WTC11 (cell line): ENCODE data around the gene CGNL1. TPM values are rescaled to one million over a fixed set of nuclear protein-coding genes. Genes with fewer than 3 reads are reported as not detected.

Experiments
- ATAC-seq: fragments of 200-7000 bp; cut with Tn5 transposase; 2 replicates; pipeline ENCODE4 v1.10.0; 2021; ENCODE audit warnings: mild to moderate bottlenecking, moderate library complexity
- CTCF ChIA-PET: fragments of 300-600 bp; sonication (Branson Sonifier 250); formaldehyde crosslinking; loops from one replicate; lab custom pipeline; 2021; ENCODE audit warnings: antibody characterized with exemption; lab: Charles Lee
- POLR2A ChIA-PET: fragments of 350-600 bp; sonication (Branson Sonifier 250); formaldehyde crosslinking; loops from one replicate; lab custom pipeline; 2021; ENCODE audit warnings: antibody characterized with exemption; lab: Charles Lee
- DNase-seq: peaks from one replicate; pipeline ENCODE4 v3.0.0; 2021; ENCODE audit warnings: low spot score
- H3K27ac Mint-ChIP-seq: 2 replicates; pipeline ENCODE4 v1.8.0; 2021; ENCODE audit warnings: mixed read lengths
- H3K27me3 Mint-ChIP-seq: 2 replicates; pipeline ENCODE4 v1.8.0; 2021; ENCODE audit warnings: low read depth, mild to moderate bottlenecking, moderate library complexity, mixed read lengths
- H3K36me3 Mint-ChIP-seq: 2 replicates; pipeline ENCODE4 v1.8.0; 2021; ENCODE audit warnings: mixed read lengths
- H3K4me1 Mint-ChIP-seq: 2 replicates; pipeline ENCODE4 v1.8.0; 2022; ENCODE audit warnings: mixed read lengths
- H3K4me3 Mint-ChIP-seq: 2 replicates; pipeline ENCODE4 v1.8.0; 2021; ENCODE audit warnings: mild to moderate bottlenecking, moderate library complexity, mixed read lengths
- H3K9me3 Mint-ChIP-seq: 2 replicates; pipeline ENCODE4 v1.8.0; 2021; ENCODE audit warnings: mixed read lengths
- CREB1 ChIP-seq: sonication (generic); formaldehyde crosslinking; IDR thresholded peaks from 2 replicates; pipeline ENCODE4 v1.8.0; 2023; ENCODE audit warnings: mild to moderate bottlenecking, missing genetic modification reagents
- CREM ChIP-seq: sonication (generic); formaldehyde crosslinking; IDR thresholded peaks from 2 replicates; pipeline ENCODE4 v1.8.1; 2022; ENCODE audit warnings: mild to moderate bottlenecking, missing genetic modification reagents, moderate library complexity
- ELF4 ChIP-seq: sonication (generic); formaldehyde crosslinking; IDR thresholded peaks from 2 replicates; pipeline ENCODE4 v1.8.1; 2022; ENCODE audit warnings: low read depth, mild to moderate bottlenecking, moderate library complexity, missing genetic modification reagents
- ESRRA ChIP-seq: sonication (generic); formaldehyde crosslinking; IDR thresholded peaks from 2 replicates; pipeline ENCODE4 v1.8.1; 2022; ENCODE audit warnings: mild to moderate bottlenecking, missing genetic modification reagents, borderline replicate concordance
- ETV6 ChIP-seq: sonication (generic); formaldehyde crosslinking; IDR thresholded peaks from 2 replicates; pipeline ENCODE4 v1.8.1; 2022; ENCODE audit warnings: mild to moderate bottlenecking, missing genetic modification reagents
- FOXK1 ChIP-seq: sonication (generic); formaldehyde crosslinking; IDR thresholded peaks from 2 replicates; pipeline ENCODE4 v1.8.0; 2022; ENCODE audit warnings: mild to moderate bottlenecking, moderate library complexity, missing genetic modification reagents
- HMGA2 ChIP-seq: fragments of 250-450 bp; sonication (Bioruptor Pico); IDR thresholded peaks from 2 replicates; pipeline ENCODE4 v1.4.0; 2021; ENCODE audit warnings: mild to moderate bottlenecking, moderate library complexity
- IRF2 ChIP-seq: sonication (generic); formaldehyde crosslinking; IDR thresholded peaks from 2 replicates; pipeline ENCODE4 v1.8.0; 2022; ENCODE audit warnings: low read depth, missing genetic modification reagents, borderline replicate concordance
- NR3C1 ChIP-seq: sonication (generic); formaldehyde crosslinking; conservative IDR thresholded peaks from 2 replicates; pipeline ENCODE4 v1.8.1; 2023; ENCODE audit warnings: low read depth, mild to moderate bottlenecking, missing genetic modification reagents
- PRRX2 ChIP-seq: fragments of 250-450 bp; sonication (Bioruptor Pico); IDR thresholded peaks from 2 replicates; pipeline ENCODE4 v1.8.0; 2021; ENCODE audit warnings: mild to moderate bottlenecking
- ZNF121 ChIP-seq: sonication (generic); formaldehyde crosslinking; IDR thresholded peaks from 2 replicates; pipeline ENCODE4 v1.8.0; 2023; ENCODE audit warnings: missing genetic modification reagents
- ZNF138 ChIP-seq: sonication (generic); formaldehyde crosslinking; conservative IDR thresholded peaks from 2 replicates; pipeline ENCODE4 v1.8.1; 2022; ENCODE audit warnings: mild to moderate bottlenecking, moderate library complexity, missing genetic modification reagents
- ZNF232 ChIP-seq: sonication (generic); formaldehyde crosslinking; IDR thresholded peaks from 2 replicates; pipeline ENCODE4 v1.8.0; 2022; ENCODE audit warnings: mild to moderate bottlenecking, missing genetic modification reagents
- total RNA-seq: library from RNA; stranded (reverse); gene quantifications from 3 replicates; pipeline ENCODE4 v1.2.3, GENCODE V29; 2021
- TF ChIP-seq, protein P1 (sequence below): fragments of 250-450 bp; sonication (Bioruptor Pico); IDR thresholded peaks from 2 replicates; pipeline ENCODE4 v1.9.0; 2021; ENCODE audit warnings: mild to moderate bottlenecking, borderline replicate concordance
- TF ChIP-seq, protein P2 (sequence below): fragments of 250-450 bp; sonication (Bioruptor Pico); IDR thresholded peaks from 2 replicates; pipeline ENCODE4 v2.1.2; 2022; ENCODE audit warnings: mild to moderate bottlenecking, moderate library complexity
- TF ChIP-seq, protein P3 (sequence below): sonication (generic); formaldehyde crosslinking; IDR thresholded peaks from 2 replicates; pipeline ENCODE4 v1.8.0; 2022; ENCODE audit warnings: missing genetic modification reagents
- TF ChIP-seq, protein P4 (sequence below): sonication (generic); formaldehyde crosslinking; IDR thresholded peaks from 2 replicates; pipeline ENCODE4 v1.8.1; 2023; ENCODE audit warnings: mild to moderate bottlenecking, missing genetic modification reagents
- TF ChIP-seq, protein P5 (sequence below): sonication (generic); formaldehyde crosslinking; IDR thresholded peaks from 2 replicates; pipeline ENCODE4 v1.8.1; 2023; ENCODE audit warnings: mild to moderate bottlenecking, missing genetic modification reagents

CGNL1 gene
- total RNA-seq, 1 experiment from 2014 or later, result 57.3 TPM

DNA sequence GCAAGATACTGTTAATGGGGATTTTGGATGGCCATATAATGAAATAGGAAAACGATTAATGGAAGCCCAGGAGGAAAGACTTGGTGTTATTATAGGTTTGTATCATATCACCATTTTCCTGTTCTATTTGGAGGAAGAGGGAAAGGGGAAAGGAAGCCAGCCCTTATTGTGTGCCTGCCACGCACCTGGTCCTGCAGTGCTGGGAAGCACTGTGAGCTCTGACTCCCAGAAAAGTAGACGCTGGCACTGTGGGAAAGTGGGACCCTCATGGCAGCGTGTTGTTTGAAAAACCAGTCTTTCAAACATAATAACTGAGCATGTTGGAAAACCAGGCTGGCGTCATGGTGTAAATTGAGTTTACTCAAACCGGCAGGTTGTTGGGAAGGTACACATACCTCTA lies 22.0 kb downstream of the CGNL1 start (continued):
- TF ChIP-seq, protein P1, sequence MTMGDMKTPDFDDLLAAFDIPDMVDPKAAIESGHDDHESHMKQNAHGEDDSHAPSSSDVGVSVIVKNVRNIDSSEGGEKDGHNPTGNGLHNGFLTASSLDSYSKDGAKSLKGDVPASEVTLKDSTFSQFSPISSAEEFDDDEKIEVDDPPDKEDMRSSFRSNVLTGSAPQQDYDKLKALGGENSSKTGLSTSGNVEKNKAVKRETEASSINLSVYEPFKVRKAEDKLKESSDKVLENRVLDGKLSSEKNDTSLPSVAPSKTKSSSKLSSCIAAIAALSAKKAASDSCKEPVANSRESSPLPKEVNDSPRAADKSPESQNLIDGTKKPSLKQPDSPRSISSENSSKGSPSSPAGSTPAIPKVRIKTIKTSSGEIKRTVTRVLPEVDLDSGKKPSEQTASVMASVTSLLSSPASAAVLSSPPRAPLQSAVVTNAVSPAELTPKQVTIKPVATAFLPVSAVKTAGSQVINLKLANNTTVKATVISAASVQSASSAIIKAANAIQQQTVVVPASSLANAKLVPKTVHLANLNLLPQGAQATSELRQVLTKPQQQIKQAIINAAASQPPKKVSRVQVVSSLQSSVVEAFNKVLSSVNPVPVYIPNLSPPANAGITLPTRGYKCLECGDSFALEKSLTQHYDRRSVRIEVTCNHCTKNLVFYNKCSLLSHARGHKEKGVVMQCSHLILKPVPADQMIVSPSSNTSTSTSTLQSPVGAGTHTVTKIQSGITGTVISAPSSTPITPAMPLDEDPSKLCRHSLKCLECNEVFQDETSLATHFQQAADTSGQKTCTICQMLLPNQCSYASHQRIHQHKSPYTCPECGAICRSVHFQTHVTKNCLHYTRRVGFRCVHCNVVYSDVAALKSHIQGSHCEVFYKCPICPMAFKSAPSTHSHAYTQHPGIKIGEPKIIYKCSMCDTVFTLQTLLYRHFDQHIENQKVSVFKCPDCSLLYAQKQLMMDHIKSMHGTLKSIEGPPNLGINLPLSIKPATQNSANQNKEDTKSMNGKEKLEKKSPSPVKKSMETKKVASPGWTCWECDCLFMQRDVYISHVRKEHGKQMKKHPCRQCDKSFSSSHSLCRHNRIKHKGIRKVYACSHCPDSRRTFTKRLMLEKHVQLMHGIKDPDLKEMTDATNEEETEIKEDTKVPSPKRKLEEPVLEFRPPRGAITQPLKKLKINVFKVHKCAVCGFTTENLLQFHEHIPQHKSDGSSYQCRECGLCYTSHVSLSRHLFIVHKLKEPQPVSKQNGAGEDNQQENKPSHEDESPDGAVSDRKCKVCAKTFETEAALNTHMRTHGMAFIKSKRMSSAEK (CRISPR knock-in tag), result no peak
- no peak for TF ChIP-seq NR3C1 (CRISPR knock-in tag)
- TF ChIP-seq PRRX2 (CRISPR knock-in tag), result no peak
- TF ChIP-seq ZNF121 (CRISPR knock-in tag), result no peak
- no peak for TF ChIP-seq ESRRA (CRISPR knock-in tag)
- TF ChIP-seq, protein P2, sequence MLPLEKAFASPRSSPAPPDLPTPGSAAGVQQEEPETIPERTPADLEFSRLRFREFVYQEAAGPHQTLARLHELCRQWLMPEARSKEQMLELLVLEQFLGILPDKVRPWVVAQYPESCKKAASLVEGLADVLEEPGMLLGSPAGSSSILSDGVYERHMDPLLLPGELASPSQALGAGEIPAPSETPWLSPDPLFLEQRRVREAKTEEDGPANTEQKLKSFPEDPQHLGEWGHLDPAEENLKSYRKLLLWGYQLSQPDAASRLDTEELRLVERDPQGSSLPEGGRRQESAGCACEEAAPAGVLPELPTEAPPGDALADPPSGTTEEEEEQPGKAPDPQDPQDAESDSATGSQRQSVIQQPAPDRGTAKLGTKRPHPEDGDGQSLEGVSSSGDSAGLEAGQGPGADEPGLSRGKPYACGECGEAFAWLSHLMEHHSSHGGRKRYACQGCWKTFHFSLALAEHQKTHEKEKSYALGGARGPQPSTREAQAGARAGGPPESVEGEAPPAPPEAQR (CRISPR knock-in tag), result no peak
- TF ChIP-seq, protein P3, sequence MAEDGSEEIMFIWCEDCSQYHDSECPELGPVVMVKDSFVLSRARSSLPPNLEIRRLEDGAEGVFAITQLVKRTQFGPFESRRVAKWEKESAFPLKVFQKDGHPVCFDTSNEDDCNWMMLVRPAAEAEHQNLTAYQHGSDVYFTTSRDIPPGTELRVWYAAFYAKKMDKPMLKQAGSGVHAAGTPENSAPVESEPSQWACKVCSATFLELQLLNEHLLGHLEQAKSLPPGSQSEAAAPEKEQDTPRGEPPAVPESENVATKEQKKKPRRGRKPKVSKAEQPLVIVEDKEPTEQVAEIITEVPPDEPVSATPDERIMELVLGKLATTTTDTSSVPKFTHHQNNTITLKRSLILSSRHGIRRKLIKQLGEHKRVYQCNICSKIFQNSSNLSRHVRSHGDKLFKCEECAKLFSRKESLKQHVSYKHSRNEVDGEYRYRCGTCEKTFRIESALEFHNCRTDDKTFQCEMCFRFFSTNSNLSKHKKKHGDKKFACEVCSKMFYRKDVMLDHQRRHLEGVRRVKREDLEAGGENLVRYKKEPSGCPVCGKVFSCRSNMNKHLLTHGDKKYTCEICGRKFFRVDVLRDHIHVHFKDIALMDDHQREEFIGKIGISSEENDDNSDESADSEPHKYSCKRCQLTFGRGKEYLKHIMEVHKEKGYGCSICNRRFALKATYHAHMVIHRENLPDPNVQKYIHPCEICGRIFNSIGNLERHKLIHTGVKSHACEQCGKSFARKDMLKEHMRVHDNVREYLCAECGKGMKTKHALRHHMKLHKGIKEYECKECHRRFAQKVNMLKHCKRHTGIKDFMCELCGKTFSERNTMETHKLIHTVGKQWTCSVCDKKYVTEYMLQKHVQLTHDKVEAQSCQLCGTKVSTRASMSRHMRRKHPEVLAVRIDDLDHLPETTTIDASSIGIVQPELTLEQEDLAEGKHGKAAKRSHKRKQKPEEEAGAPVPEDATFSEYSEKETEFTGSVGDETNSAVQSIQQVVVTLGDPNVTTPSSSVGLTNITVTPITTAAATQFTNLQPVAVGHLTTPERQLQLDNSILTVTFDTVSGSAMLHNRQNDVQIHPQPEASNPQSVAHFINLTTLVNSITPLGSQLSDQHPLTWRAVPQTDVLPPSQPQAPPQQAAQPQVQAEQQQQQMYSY (CRISPR knock-in tag), result no peak
- no peak for TF ChIP-seq ELF4
- no peak for TF ChIP-seq HMGA2 (CRISPR knock-in tag)
- TF ChIP-seq, protein P4, sequence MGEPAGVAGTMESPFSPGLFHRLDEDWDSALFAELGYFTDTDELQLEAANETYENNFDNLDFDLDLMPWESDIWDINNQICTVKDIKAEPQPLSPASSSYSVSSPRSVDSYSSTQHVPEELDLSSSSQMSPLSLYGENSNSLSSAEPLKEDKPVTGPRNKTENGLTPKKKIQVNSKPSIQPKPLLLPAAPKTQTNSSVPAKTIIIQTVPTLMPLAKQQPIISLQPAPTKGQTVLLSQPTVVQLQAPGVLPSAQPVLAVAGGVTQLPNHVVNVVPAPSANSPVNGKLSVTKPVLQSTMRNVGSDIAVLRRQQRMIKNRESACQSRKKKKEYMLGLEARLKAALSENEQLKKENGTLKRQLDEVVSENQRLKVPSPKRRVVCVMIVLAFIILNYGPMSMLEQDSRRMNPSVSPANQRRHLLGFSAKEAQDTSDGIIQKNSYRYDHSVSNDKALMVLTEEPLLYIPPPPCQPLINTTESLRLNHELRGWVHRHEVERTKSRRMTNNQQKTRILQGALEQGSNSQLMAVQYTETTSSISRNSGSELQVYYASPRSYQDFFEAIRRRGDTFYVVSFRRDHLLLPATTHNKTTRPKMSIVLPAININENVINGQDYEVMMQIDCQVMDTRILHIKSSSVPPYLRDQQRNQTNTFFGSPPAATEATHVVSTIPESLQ, result no peak
- no peak for TF ChIP-seq ZNF232 (CRISPR knock-in tag)
- no peak for TF ChIP-seq IRF2 (CRISPR knock-in tag)

DNA sequence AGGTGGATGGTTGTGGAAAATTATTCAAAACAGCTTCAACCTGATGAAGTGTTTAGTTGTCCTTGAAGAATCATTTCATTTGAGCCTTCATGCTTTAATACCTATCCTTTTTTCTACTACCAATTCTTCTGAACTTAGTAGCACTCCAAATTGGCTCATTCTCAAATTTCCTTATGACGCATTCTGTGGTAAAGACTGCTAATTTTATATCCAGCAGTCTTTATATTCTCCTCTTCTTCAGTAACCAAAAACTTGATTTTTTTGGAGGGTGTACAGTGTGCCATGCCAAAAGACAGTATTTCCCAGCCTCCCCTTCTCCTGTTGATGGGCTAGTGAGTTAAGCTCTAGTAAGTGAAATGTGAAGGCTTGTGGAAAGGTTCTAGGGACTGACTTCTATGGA lies 25.2 kb downstream of the CGNL1 start:
- TF ChIP-seq ESRRA (CRISPR knock-in tag), result no peak
- no peak for TF ChIP-seq FOXK1
- no peak for TF ChIP-seq ETV6 (CRISPR knock-in tag)
- no peak for TF ChIP-seq CREB1 (CRISPR knock-in tag)
- TF ChIP-seq ZNF138 (CRISPR knock-in tag), result no peak
- TF ChIP-seq, protein P5, sequence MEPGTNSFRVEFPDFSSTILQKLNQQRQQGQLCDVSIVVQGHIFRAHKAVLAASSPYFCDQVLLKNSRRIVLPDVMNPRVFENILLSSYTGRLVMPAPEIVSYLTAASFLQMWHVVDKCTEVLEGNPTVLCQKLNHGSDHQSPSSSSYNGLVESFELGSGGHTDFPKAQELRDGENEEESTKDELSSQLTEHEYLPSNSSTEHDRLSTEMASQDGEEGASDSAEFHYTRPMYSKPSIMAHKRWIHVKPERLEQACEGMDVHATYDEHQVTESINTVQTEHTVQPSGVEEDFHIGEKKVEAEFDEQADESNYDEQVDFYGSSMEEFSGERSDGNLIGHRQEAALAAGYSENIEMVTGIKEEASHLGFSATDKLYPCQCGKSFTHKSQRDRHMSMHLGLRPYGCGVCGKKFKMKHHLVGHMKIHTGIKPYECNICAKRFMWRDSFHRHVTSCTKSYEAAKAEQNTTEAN (CRISPR knock-in tag), result no peak
- no peak for TF ChIP-seq CREM (CRISPR knock-in tag)
- TF ChIP-seq, protein P1 (CRISPR knock-in tag), result no peak
- Mint-ChIP-seq H3K9me3 (peaks cover 14% of the 10 kb centered on the region), H3K4me3 (no peak overlapping the region), H3K36me3 (peaks cover 26% of the 10 kb centered on the region), H3K4me1 (peaks cover 57% of the 10 kb centered on the region), H3K27me3 (no peaks in the 10 kb centered on the region), H3K27ac (no peak overlapping the region)
- no peak for ATAC-seq
- ChIA-PET POLR2A (no interaction called here), CTCF (no interaction called here)
- no peak for DNase-seq
